Measurements from ENCODE around the gene NUMB.

DNA sequence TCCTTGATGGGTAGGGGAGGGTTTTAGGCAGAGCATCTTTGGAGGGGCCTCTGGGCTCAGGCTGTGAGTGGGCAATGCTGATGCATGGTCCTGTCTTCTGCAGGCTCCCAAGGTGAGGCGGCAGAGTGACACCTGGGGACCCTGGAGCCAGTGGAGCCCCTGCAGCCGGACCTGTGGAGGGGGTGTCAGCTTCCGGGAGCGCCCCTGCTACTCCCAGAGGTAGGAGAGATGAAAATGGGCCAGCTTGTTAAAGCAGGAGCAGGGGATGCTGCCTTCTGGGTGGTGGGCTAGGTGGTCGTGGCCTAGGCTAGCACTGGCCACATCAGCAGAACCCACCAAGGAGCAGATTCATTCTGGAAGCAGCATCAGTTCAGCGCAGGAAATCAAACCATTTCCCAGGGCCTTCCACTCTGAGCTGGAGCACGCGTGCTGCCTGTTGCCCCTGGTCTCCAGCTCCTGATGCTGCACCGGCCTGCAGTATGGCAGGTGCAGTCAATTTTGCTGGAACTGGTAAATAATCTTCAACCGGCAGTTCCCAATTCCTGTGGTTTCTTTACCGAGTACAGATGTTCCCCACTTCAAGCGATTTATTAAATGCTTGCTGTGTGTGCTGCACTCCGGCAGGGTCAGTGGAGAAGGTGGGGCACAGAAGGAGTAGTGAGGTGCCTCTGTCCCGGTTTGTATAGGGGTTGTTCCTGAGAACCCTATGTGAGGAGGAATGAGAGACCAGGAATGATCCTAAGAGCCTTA is 213.6 kb downstream of the NUMB start:
- TF ChIP-seq, protein P1, sequence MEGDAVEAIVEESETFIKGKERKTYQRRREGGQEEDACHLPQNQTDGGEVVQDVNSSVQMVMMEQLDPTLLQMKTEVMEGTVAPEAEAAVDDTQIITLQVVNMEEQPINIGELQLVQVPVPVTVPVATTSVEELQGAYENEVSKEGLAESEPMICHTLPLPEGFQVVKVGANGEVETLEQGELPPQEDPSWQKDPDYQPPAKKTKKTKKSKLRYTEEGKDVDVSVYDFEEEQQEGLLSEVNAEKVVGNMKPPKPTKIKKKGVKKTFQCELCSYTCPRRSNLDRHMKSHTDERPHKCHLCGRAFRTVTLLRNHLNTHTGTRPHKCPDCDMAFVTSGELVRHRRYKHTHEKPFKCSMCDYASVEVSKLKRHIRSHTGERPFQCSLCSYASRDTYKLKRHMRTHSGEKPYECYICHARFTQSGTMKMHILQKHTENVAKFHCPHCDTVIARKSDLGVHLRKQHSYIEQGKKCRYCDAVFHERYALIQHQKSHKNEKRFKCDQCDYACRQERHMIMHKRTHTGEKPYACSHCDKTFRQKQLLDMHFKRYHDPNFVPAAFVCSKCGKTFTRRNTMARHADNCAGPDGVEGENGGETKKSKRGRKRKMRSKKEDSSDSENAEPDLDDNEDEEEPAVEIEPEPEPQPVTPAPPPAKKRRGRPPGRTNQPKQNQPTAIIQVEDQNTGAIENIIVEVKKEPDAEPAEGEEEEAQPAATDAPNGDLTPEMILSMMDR (conservative IDR thresholded peaks at IDR 0.05; ENCODE audit: low read length), result no peak
- TF ChIP-seq EZH2phosphoT487 (IDR thresholded peaks at IDR 0.05; ENCODE audit: borderline replicate concordance, low read depth, low read length), result no peak
